Bronchial epithelial cell (primary cell): ENCODE measurements around the gene RNF41. TPM values are rescaled to one million over a fixed set of nuclear protein-coding genes. Genes with fewer than 3 reads are reported as not detected.
"Not testable (repeated sequence)": the region's sequence is repeated elsewhere in the genome, so short reads cannot be mapped to it uniquely, and the experiment has no call there.

Experiments
- DNase-seq: peaks from one replicate; pipeline ENCODE4 v3.0.0-alpha.2; 2010; ENCODE audit warnings: low read depth
- FAIRE-seq: peaks from 2 replicates; lab custom pipeline; 2011; peaks lifted over from hg19 to GRCh38; lab: Jason Lieb, UNC
- H3K27me3 ChIP-seq: 2 replicates; pipeline ENCODE4 v1.5.1; 2011; ENCODE audit warnings: low read length; ENCODE audit not compliant: control insufficient read depth, insufficient read depth
- H3K36me3 ChIP-seq: 2 replicates; pipeline ENCODE4 v1.5.1; 2011; ENCODE audit warnings: low read length; ENCODE audit not compliant: control insufficient read depth, insufficient read depth
- H3K4me3 ChIP-seq: 2 replicates; pipeline ENCODE4 v1.5.1; 2011; ENCODE audit warnings: mild to moderate bottlenecking, low read depth, low read length, control low read depth
- total RNA-seq: library from RNA; depleted of rRNA; stranded (reverse); fragments of >200 nt; gene quantifications from 2 replicates; pipeline ENCODE4 v1.2.1, GENCODE V29; 2014
- TF ChIP-seq, protein P1 (sequence below): IDR thresholded peaks from 2 replicates; pipeline ENCODE4 v1.5.1; 2011; ENCODE audit warnings: mild to moderate bottlenecking, moderate library complexity, low read length, control low read depth, inconsistent platforms; ENCODE audit not compliant: insufficient read depth, severe bottlenecking

The RNF41 gene
- total RNA-seq, 1 donor from 2014 or later = 102 TPM

DNA sequence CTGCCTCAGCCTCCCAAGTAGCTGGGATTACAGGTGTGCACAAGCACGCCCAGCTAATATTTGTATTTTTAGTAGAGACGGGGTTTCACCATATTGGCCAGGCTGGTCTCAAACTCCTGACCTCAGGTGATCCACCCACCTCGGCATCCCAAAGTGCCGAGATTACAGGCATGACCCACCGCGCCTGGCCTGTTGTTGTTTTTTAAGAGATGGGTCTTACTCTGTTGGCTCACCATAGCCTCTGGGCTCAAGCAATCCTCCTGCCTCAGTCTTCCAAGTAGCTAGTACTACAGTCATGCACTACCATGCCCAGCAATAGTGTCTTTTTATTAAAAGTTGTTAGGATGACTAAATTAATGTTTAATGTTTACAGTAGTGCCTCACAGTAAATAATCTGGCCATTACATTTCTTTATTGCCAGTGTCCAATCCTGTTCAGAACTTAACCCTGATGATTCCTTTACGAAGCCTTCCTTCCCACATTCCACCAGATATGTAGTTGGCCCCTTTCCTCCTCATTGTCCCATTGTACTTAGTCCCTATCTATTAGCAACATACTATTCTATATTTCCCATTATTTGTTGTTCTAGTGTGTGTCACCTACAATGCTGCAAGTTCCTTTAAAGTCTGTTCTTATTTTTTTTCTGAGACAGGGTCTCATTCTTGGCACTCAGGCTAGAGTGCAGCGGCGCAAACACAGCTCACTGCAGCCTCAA is 23.6 kb downstream of the RNF41 start:
- FAIRE-seq = no peak
- H3K27me3 ChIP-seq = no peaks in the 10 kb centered on the region
- no peaks in the 10 kb centered on the region for H3K36me3 ChIP-seq
- TF ChIP-seq, protein P1, sequence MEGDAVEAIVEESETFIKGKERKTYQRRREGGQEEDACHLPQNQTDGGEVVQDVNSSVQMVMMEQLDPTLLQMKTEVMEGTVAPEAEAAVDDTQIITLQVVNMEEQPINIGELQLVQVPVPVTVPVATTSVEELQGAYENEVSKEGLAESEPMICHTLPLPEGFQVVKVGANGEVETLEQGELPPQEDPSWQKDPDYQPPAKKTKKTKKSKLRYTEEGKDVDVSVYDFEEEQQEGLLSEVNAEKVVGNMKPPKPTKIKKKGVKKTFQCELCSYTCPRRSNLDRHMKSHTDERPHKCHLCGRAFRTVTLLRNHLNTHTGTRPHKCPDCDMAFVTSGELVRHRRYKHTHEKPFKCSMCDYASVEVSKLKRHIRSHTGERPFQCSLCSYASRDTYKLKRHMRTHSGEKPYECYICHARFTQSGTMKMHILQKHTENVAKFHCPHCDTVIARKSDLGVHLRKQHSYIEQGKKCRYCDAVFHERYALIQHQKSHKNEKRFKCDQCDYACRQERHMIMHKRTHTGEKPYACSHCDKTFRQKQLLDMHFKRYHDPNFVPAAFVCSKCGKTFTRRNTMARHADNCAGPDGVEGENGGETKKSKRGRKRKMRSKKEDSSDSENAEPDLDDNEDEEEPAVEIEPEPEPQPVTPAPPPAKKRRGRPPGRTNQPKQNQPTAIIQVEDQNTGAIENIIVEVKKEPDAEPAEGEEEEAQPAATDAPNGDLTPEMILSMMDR = no peak
- no peak overlapping the region for H3K4me3 ChIP-seq
- no peak for DNase-seq

DNA sequence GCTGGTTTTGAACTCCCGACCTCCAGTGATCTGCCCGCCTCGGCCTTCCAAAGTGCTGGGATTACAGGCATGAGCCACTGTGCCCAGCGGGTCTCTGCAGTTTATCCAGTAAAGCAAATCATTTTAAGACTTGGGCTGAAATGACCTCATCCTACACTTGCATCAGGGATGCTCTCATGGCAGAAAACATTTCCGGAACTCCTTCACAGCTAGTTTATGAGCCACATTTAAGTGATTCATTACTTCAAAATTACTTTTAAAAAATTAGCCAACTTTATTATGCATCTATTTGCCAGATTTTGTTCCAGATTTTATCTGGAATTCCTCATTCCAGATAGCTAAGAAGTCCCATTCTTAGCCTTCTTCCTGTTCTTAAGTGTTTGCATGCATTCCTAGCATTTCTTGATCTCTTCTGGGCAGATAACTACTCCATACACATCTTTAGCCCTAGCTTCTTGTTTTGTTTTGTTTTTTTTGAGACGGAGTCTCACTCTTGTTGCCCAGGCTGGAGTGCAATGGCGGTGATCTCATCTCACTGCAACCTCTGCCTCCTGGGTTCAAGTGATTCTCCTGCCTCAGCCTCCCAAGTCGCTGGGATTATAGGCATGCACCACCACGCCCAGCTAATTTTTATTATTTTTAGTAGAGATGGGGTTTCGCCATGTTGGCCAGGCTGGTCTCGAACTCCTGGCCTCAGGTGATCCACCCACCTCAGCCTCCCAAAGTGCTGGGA is 24.7 kb downstream of the RNF41 start:
- not testable (repeated sequence) for H3K4me3 ChIP-seq, H3K36me3 ChIP-seq, FAIRE-seq, H3K27me3 ChIP-seq
- DNase-seq = peak; percentile 71

DNA sequence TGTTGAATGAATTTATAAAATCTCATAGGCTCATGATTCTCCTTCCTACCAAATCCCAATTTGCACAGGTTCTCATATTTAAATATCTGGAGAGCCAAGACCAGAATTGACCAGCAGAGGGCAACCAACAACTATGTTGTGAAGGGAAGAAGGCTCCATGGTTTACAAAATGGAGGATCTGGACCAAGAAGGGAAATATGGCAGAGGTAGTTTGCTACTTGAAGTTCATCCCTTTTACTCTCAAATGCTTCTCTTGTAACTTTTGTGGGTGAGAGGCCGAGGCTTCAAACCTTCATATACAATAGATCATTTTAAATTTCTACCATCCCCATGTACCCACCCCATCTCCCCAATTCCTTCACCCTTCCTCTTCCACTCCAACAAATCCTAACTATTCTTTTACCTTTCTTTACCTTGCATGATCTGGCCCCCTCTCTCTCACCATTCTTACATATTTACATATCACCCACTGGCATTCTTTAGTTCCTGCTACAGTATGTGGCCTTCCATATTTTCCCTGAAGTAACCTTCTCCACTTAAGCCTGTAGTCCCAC is 28.6 kb downstream of the RNF41 start:
- TF ChIP-seq, protein P1 = peak; percentile 67
- Histone ChIP-seq H3K4me3 (no peak overlapping the region), H3K36me3 (no peaks in the 10 kb centered on the region), H3K27me3 (no peaks in the 10 kb centered on the region)
- DNase-seq (peak; percentile 79), FAIRE-seq (no peak)

DNA sequence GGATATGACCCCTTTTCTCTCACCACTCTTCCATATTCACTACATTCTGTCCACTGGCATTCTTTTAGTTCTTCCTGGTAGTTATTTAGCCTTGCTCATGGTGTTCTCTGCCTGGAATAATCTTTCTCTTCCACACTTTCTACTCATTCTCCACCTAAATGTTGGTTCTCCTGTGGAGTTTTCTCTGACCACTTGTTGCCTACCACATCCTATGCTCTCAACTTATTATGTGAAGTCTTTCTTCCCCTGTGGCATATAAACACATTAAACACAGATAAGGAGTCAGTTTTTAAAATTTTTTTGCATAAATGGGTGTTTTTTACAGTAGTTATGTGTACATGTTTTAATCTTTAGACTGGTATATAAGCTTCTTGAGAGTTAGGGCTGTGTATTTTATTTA is 29.1 kb downstream of the RNF41 start:
- DNase-seq (no peak), FAIRE-seq (no peak)
- Histone ChIP-seq H3K36me3 (no peaks in the 10 kb centered on the region), H3K4me3 (no peak overlapping the region), H3K27me3 (no peaks in the 10 kb centered on the region)
- TF ChIP-seq, protein P1 = no peak

DNA sequence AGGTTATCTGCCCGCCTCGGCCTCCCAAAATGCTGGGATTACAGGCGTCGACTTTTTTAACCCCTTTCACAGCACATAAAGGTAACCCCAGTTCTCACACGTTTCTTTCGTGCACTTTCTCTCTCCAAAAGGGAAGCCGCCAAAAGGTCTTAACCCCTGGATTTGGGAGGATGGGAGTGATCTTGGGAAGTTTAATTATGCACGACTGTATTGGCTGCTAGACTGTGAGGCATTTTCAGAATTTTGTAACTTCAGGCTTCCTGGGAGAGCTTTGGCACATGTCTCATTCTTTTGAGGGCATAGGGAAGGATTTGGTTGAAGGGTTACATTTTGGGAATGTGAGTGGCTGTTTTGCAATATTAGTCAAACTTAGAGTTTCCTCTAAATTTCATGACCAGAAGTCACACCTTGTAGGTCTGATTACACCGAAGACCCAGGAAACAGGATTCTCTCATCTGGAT is 31.0 kb downstream of the RNF41 start:
- TF ChIP-seq, protein P1 = no peak
- Histone ChIP-seq H3K27me3 (no peaks in the 10 kb centered on the region), H3K4me3 (no peak overlapping the region), H3K36me3 (peaks cover 3% of the 10 kb centered on the region)
- FAIRE-seq (no peak), DNase-seq (no peak)
